Measurements from ENCODE around the gene ATG16L1. TPM values are rescaled to one million over a fixed set of nuclear protein-coding genes. Genes with fewer than 3 reads are reported as not detected.

Gene ATG16L1
- total RNA-seq, 2 donors from 2014 or later: 58.3 to 67.7 TPM

GRCh38 chr2:233247744-233248143 is 3.7 kb upstream of the ATG16L1 start:
- no peaks in the 10 kb centered on the region for H3K27me3 ChIP-seq (replicated peaks; ENCODE audit: insufficient read depth)
- H3K4me1 ChIP-seq (replicated peaks): no peaks in the 10 kb centered on the region
- intact Hi-C loops (cut with DNase I): no loop called here
- no peaks in the 10 kb centered on the region for H3K36me3 ChIP-seq
- no peaks in the 10 kb centered on the region for H3K9me3 ChIP-seq
- no peak for DNase-seq (ENCODE audit: low spot score)
- H3K4me3 ChIP-seq: no peak overlapping the region
- no peak for TF ChIP-seq POLR2A (IDR thresholded peaks at IDR 0.05)
- no peak for TF ChIP-seq CTCF (IDR thresholded peaks at IDR 0.05)
- TF ChIP-seq POLR2AphosphoS5 (IDR thresholded peaks at IDR 0.05): no peak
- H3K27ac ChIP-seq: no peak overlapping the region

DNA sequence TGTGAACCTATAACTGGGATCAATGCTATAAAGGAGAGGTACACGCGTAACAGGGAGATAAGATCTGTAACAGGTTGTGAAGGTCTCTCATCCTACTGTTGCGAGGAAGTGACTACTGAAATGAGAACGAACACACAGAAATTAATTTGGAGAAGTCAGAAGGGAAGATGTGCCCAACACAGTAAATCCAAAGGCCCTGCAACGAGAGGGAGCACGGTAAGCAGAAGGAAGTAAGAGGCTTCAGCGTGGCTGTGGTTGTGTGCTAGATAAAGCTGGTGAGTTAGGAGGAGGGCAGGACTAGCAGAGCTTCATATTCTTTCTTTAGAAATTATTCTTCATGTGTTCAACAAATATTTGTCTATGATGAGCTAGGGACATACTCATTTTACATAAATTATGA is 2.5 kb upstream of the ATG16L1 start:
- intact Hi-C loops (cut with DNase I): no loop called here
- Histone ChIP-seq H3K4me3 (no peak overlapping the region), H3K27ac (no peak overlapping the region), H3K9me3 (no peaks in the 10 kb centered on the region), H3K27me3 (replicated peaks; ENCODE audit: insufficient read depth) (no peaks in the 10 kb centered on the region), H3K4me1 (replicated peaks) (peaks cover 4% of the 10 kb centered on the region), H3K36me3 (no peaks in the 10 kb centered on the region)
- 68% methylated on average over 7 of the region's 7 CpGs for WGBS
- TF ChIP-seq POLR2A (IDR thresholded peaks at IDR 0.05) (no peak), CTCF (IDR thresholded peaks at IDR 0.05) (no peak), POLR2AphosphoS5 (IDR thresholded peaks at IDR 0.05) (no peak)
- DNase-seq (ENCODE audit: low spot score): no peak

DNA sequence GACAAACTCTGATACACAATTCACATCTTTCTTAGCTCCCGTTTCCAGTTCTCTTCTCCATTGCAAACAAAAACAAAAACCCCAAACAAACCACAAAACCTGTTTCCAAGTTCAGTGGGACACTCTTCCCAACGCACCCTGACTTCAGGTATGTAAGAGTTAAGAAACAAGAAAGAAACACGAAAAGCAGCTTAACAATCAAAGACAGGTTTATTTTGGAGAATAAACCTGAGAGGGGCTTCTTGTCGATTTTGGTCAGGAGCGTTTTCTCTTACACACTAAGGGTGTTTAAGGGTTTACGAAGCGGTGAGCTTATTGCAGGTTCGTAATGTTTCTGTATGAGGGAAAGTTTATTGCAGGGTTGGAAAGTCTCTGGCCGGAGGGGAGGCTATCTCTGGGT is 905 bp upstream of the ATG16L1 start:
- peaks cover 8% of the 10 kb centered on the region for H3K4me1 ChIP-seq (replicated peaks)
- no peaks in the 10 kb centered on the region for H3K36me3 ChIP-seq
- DNase-seq (ENCODE audit: low spot score): no peak
- H3K27me3 ChIP-seq (replicated peaks; ENCODE audit: insufficient read depth): no peaks in the 10 kb centered on the region
- H3K9me3 ChIP-seq: no peaks in the 10 kb centered on the region
- H3K4me3 ChIP-seq: no peak overlapping the region
- TF ChIP-seq POLR2A (IDR thresholded peaks at IDR 0.05) (no peak), POLR2AphosphoS5 (IDR thresholded peaks at IDR 0.05) (no peak), CTCF (IDR thresholded peaks at IDR 0.05) (no peak)
- H3K27ac ChIP-seq: peak overlapping the region in 1 of 2 donors; percentile 90
- intact Hi-C loops (cut with DNase I): loop anchor here (2.0 to 5.0 kb wide), 3 partner anchors 192 to 643 kb away; no protein-coding TSS in a partner anchor
- 91% methylated on average over 9 of the region's 9 CpGs for WGBS

GRCh38 chr2:233250985-233251305 is 528 bp upstream of the ATG16L1 start:
- TF ChIP-seq POLR2AphosphoS5 (IDR thresholded peaks at IDR 0.05) (no peak), CTCF (IDR thresholded peaks at IDR 0.05) (no peak), POLR2A (IDR thresholded peaks at IDR 0.05) (no peak)
- 74% methylated on average over 1 of the region's 1 CpG for WGBS
- H3K27me3 ChIP-seq (replicated peaks; ENCODE audit: insufficient read depth): no peaks in the 10 kb centered on the region
- DNase-seq (ENCODE audit: low spot score): no peak
- peak overlapping the region; percentile 88 to 90 for H3K27ac ChIP-seq
- H3K9me3 ChIP-seq: no peaks in the 10 kb centered on the region
- H3K4me3 ChIP-seq: peak overlapping the region in 1 of 2 donors; percentile 96
- peaks cover 8% of the 10 kb centered on the region for H3K4me1 ChIP-seq (replicated peaks)
- intact Hi-C loops (cut with DNase I): loop anchor here (2.0 to 5.0 kb wide), 3 partner anchors 191 to 644 kb away; no protein-coding TSS in a partner anchor
- no peaks in the 10 kb centered on the region for H3K36me3 ChIP-seq

DNA sequence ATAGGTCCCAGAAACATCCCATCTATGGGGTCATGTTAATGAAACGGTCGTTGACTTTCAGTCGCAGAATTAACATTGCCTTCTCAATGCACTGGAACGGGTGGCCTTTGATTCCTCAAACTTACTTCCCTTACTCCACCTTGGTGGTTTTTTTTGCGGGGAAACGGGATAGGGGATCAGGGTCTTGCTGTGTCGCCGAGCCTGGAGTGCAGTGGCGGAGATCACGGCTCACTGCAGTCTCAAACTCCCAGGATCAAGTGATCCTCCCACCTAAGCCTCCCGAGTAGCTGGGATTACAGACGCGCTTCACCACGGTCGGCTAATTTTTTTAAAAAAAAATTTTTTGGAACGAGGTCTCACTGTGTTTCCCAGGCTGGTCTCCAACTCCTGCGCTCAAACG is 754 bp downstream of the ATG16L1 start:
- H3K27me3 ChIP-seq (replicated peaks; ENCODE audit: insufficient read depth): no peaks in the 10 kb centered on the region
- no peak for DNase-seq (ENCODE audit: low spot score)
- TF ChIP-seq POLR2AphosphoS5 (IDR thresholded peaks at IDR 0.05) (no peak), CTCF (IDR thresholded peaks at IDR 0.05) (no peak), POLR2A (IDR thresholded peaks at IDR 0.05) (no peak)
- H3K27ac ChIP-seq: peak overlapping the region; percentile 88 to 90
- peak overlapping the region; percentile 96 to 97 for H3K4me3 ChIP-seq
- H3K9me3 ChIP-seq: no peaks in the 10 kb centered on the region
- intact Hi-C loops (cut with DNase I): loop anchor here (5.0 kb wide), 2 partner anchors 190 to 645 kb away; no protein-coding TSS in a partner anchor
- H3K36me3 ChIP-seq: peaks cover 0 to 6% of the 10 kb centered on the region in 2 donors
- peaks cover 8% of the 10 kb centered on the region for H3K4me1 ChIP-seq (replicated peaks)
- 2% methylated on average over 18 of the region's 18 CpGs for WGBS

Measured in prostate gland (tissue), 2 donors.